ENCODE results near the gene PLVAP. TPM values are rescaled to one million over a fixed set of nuclear protein-coding genes. Genes with fewer than 3 reads are reported as not detected.

Gene PLVAP
- total RNA-seq, 2 experiments from 2014 or later = not detected

GRCh38 chr19:17409990-17410389 is 32.8 kb upstream of the PLVAP start:
- no peak overlapping the region for H3K27ac Mint-ChIP-seq
- ATAC-seq (ENCODE audit: poor library complexity) (no peak), DNase-seq (no peak)
- H3K36me3 ChIP-seq (ENCODE audit: insufficient read depth, low read length) = peaks cover 35% of the 10 kb centered on the region
- H3K4me3 ChIP-seq (ENCODE audit: low read length) = no peak overlapping the region
- H3K4me1 ChIP-seq (ENCODE audit: insufficient read depth, low read length) = peaks cover 39% of the 10 kb centered on the region
- POLR2A ChIA-PET = no interaction called here
- no peaks in the 10 kb centered on the region for H3K27me3 Mint-ChIP-seq
- no peak for TF ChIP-seq CTCF (IDR thresholded peaks at IDR 0.05)
- H3K9me3 ChIP-seq (ENCODE audit: control insufficient read depth in 1 of 2, insufficient read depth in 1 of 2, low read length in 2 of 2) = no peaks in the 10 kb centered on the region
- H3K4me3 Mint-ChIP-seq = no peak overlapping the region
- CTCF ChIA-PET = interaction anchor here (0.6 kb wide), 1 partner anchor 102 kb away, joined by 3 read pairs; no protein-coding TSS in a partner anchor
- H3K27me3 ChIP-seq (ENCODE audit: control insufficient read depth in 1 of 2, insufficient read depth in 2 of 2, low read length in 2 of 2) = no peaks in the 10 kb centered on the region
- no peaks in the 10 kb centered on the region for H3K9me3 Mint-ChIP-seq
- H3K4me1 Mint-ChIP-seq (ENCODE audit: low read depth) = peaks cover 28% of the 10 kb centered on the region
- H3K27ac ChIP-seq (ENCODE audit: low read depth in 1 of 2, low read length in 2 of 2) = no peak overlapping the region
- peaks cover 23% of the 10 kb centered on the region for H3K36me3 Mint-ChIP-seq (ENCODE audit: low read depth)
- intact Hi-C loops (cut with DNase I, micrococcal nuclease) = no loop called here

GRCh38 chr19:17406887-17407196 is 29.7 kb upstream of the PLVAP start:
- Histone ChIP-seq H3K9me3 (ENCODE audit: control insufficient read depth in 1 of 2, insufficient read depth in 1 of 2, low read length in 2 of 2) (no peaks in the 10 kb centered on the region), H3K27ac (ENCODE audit: low read depth in 1 of 2, low read length in 2 of 2) (peak overlapping the region; percentile 71 to 78), H3K36me3 (ENCODE audit: insufficient read depth, low read length) (peaks cover 17% of the 10 kb centered on the region), H3K4me1 (ENCODE audit: insufficient read depth, low read length) (peaks cover 63% of the 10 kb centered on the region), H3K27me3 (ENCODE audit: control insufficient read depth in 1 of 2, insufficient read depth in 2 of 2, low read length in 2 of 2) (no peaks in the 10 kb centered on the region), H3K4me3 (ENCODE audit: low read length) (peak overlapping the region; percentile 72)
- intact Hi-C loops (cut with DNase I, micrococcal nuclease) = no loop called here
- ChIA-PET POLR2A (interaction anchor here (1.6 to 3.0 kb wide), 2 partner anchors 9 to 13 kb away, joined by 4 to 26 read pairs; partner anchors contain the start of gene MVB12A), CTCF (interaction anchor here (0.7 to 2.5 kb wide), 4 partner anchors 12 to 114 kb away, joined by 3 to 7 read pairs (median 4); no protein-coding TSS in a partner anchor)
- Mint-ChIP-seq H3K36me3 (ENCODE audit: low read depth) (peaks cover 5% of the 10 kb centered on the region), H3K4me1 (ENCODE audit: low read depth) (peaks cover 41% of the 10 kb centered on the region), H3K27me3 (no peaks in the 10 kb centered on the region), H3K4me3 (peak overlapping the region; percentile 95), H3K9me3 (no peaks in the 10 kb centered on the region), H3K27ac (peak overlapping the region; percentile 86)
- ATAC-seq (ENCODE audit: poor library complexity) (no peak), DNase-seq (no peak)
- no peak for TF ChIP-seq CTCF (IDR thresholded peaks at IDR 0.05)

- ChIA-PET CTCF (interaction anchor here (1.0 to 2.5 kb wide), 6 partner anchors 11 to 101 kb away, joined by 3 to 8 read pairs (median 4); partner anchors contain the start of genes MVB12A and TMEM221), POLR2A (interaction anchor here (1.0 to 3.0 kb wide), 5 partner anchors 10 to 97 kb away, joined by 3 to 26 read pairs (median 4); partner anchors contain the start of genes DDA1 and MVB12A)
- H3K4me3 Mint-ChIP-seq = peak overlapping the region; percentile 95
- no peaks in the 10 kb centered on the region for H3K27me3 ChIP-seq (ENCODE audit: control insufficient read depth in 1 of 2, insufficient read depth in 2 of 2, low read length in 2 of 2)
- H3K9me3 ChIP-seq (ENCODE audit: control insufficient read depth in 1 of 2, insufficient read depth in 1 of 2, low read length in 2 of 2) = no peaks in the 10 kb centered on the region
- peaks cover 41% of the 10 kb centered on the region for H3K4me1 Mint-ChIP-seq (ENCODE audit: low read depth)
- no peak for TF ChIP-seq CTCF (IDR thresholded peaks at IDR 0.05)
- peak overlapping the region; percentile 86 for H3K27ac Mint-ChIP-seq
- H3K36me3 Mint-ChIP-seq (ENCODE audit: low read depth) = peaks cover 6% of the 10 kb centered on the region
- H3K9me3 Mint-ChIP-seq = no peaks in the 10 kb centered on the region
- ATAC-seq (ENCODE audit: poor library complexity) (no peak), DNase-seq (peak in 2 of 14 experiments; percentile 29 to 55)
- no peaks in the 10 kb centered on the region for H3K27me3 Mint-ChIP-seq
- peaks cover 63% of the 10 kb centered on the region for H3K4me1 ChIP-seq (ENCODE audit: insufficient read depth, low read length)
- peak overlapping the region; percentile 72 for H3K4me3 ChIP-seq (ENCODE audit: low read length)
- H3K36me3 ChIP-seq (ENCODE audit: insufficient read depth, low read length) = peaks cover 16% of the 10 kb centered on the region
- intact Hi-C loops (cut with DNase I, micrococcal nuclease) = no loop called here
- peak overlapping the region; percentile 71 to 78 for H3K27ac ChIP-seq (ENCODE audit: low read depth in 1 of 2, low read length in 2 of 2)
These were observed 29.1 kb upstream of the PLVAP start for GRCh38 chr19:17406046-17406886.
